ENCODE measurements around the gene CLSTN1. TPM values are rescaled to one million over a fixed set of nuclear protein-coding genes. Genes with fewer than 3 reads are reported as not detected.

CLSTN1 gene
- total RNA-seq, 1 donor from 2014 or later = 181 TPM

GRCh38 chr1:9684801-9685200, 139.0 kb downstream of the CLSTN1 start:
- no peak overlapping the region for H3K27ac Mint-ChIP-seq (ENCODE audit: unreplicated experiment)
- Histone ChIP-seq H4K20me1 (ENCODE audit: insufficient read depth, low read length) (no peaks in the 10 kb centered on the region), H3K4me3 (ENCODE audit: insufficient read depth, low read depth, low read length) (no peak overlapping the region), H3K27me3 (ENCODE audit: insufficient read depth, low read length) (no peaks in the 10 kb centered on the region), H3K79me2 (ENCODE audit: insufficient read depth, low read length) (peaks cover under 1% of the 10 kb centered on the region), H2AFZ (ENCODE audit: low read depth, low read length) (no peak overlapping the region), H3K9ac (ENCODE audit: low read length) (no peak overlapping the region), H3K36me3 (ENCODE audit: insufficient read depth, low read length) (no peaks in the 10 kb centered on the region), H3K4me2 (ENCODE audit: low read length) (no peak overlapping the region), H3K9me3 (ENCODE audit: insufficient read depth, low read depth, low read length) (no peaks in the 10 kb centered on the region), H3K27ac (ENCODE audit: low read depth, low read length) (no peak overlapping the region), H3K4me1 (ENCODE audit: insufficient read depth, low read length) (peaks cover 23% of the 10 kb centered on the region)
- no peaks in the 10 kb centered on the region for H3K27me3 Mint-ChIP-seq (ENCODE audit: low read depth, unreplicated experiment)
- no peaks in the 10 kb centered on the region for H3K36me3 Mint-ChIP-seq (ENCODE audit: low read depth, unreplicated experiment)
- H3K4me1 Mint-ChIP-seq (ENCODE audit: low read depth, unreplicated experiment) = no peaks in the 10 kb centered on the region
- no peaks in the 10 kb centered on the region for H3K9me3 Mint-ChIP-seq (ENCODE audit: unreplicated experiment)
- no peak for DNase-seq (ENCODE audit: low read depth)
- no peak for FAIRE-seq
- no peak for TF ChIP-seq CTCF (IDR thresholded peaks at IDR 0.05; ENCODE audit: insufficient read depth, low read depth, low read length)
- TF ChIP-seq EZH2 (IDR thresholded peaks at IDR 0.05; ENCODE audit: insufficient read depth, low read length) = no peak
- no peak overlapping the region for H3K4me3 Mint-ChIP-seq (ENCODE audit: unreplicated experiment)

- Histone ChIP-seq H3K27me3 (ENCODE audit: insufficient read depth, low read length) (no peaks in the 10 kb centered on the region), H3K9me3 (ENCODE audit: insufficient read depth, low read depth, low read length) (no peaks in the 10 kb centered on the region), H3K9ac (ENCODE audit: low read length) (no peak overlapping the region), H3K4me1 (ENCODE audit: insufficient read depth, low read length) (no peaks in the 10 kb centered on the region), H3K79me2 (ENCODE audit: insufficient read depth, low read length) (no peaks in the 10 kb centered on the region), H3K4me2 (ENCODE audit: low read length) (no peak overlapping the region), H3K27ac (ENCODE audit: low read depth, low read length) (no peak overlapping the region), H2AFZ (ENCODE audit: low read depth, low read length) (no peak overlapping the region), H4K20me1 (ENCODE audit: insufficient read depth, low read length) (no peaks in the 10 kb centered on the region), H3K36me3 (ENCODE audit: insufficient read depth, low read length) (no peaks in the 10 kb centered on the region), H3K4me3 (ENCODE audit: insufficient read depth, low read depth, low read length) (no peak overlapping the region)
- H3K9me3 Mint-ChIP-seq (ENCODE audit: unreplicated experiment) = no peaks in the 10 kb centered on the region
- no peaks in the 10 kb centered on the region for H3K4me1 Mint-ChIP-seq (ENCODE audit: low read depth, unreplicated experiment)
- DNase-seq (ENCODE audit: low read depth) = no peak
- no peak for FAIRE-seq
- no peaks in the 10 kb centered on the region for H3K36me3 Mint-ChIP-seq (ENCODE audit: low read depth, unreplicated experiment)
- H3K27ac Mint-ChIP-seq (ENCODE audit: unreplicated experiment) = no peak overlapping the region
- peaks cover 5% of the 10 kb centered on the region for H3K27me3 Mint-ChIP-seq (ENCODE audit: low read depth, unreplicated experiment)
- TF ChIP-seq EZH2 (IDR thresholded peaks at IDR 0.05; ENCODE audit: insufficient read depth, low read length) (no peak), CTCF (IDR thresholded peaks at IDR 0.05; ENCODE audit: insufficient read depth, low read depth, low read length) (no peak)
- no peak overlapping the region for H3K4me3 Mint-ChIP-seq (ENCODE audit: unreplicated experiment)
These were observed 142.9 kb downstream of the CLSTN1 start for GRCh38 chr1:9680828-9681227.

- FAIRE-seq (no peak), DNase-seq (ENCODE audit: low read depth) (no peak)
- Histone ChIP-seq H3K4me2 (ENCODE audit: low read length) (no peak overlapping the region), H2AFZ (ENCODE audit: low read depth, low read length) (no peak overlapping the region), H4K20me1 (ENCODE audit: insufficient read depth, low read length) (no peaks in the 10 kb centered on the region), H3K9ac (ENCODE audit: low read length) (no peak overlapping the region), H3K27ac (ENCODE audit: low read depth, low read length) (no peak overlapping the region), H3K36me3 (ENCODE audit: insufficient read depth, low read length) (no peaks in the 10 kb centered on the region), H3K27me3 (ENCODE audit: insufficient read depth, low read length) (no peaks in the 10 kb centered on the region), H3K4me1 (ENCODE audit: insufficient read depth, low read length) (no peaks in the 10 kb centered on the region), H3K4me3 (ENCODE audit: insufficient read depth, low read depth, low read length) (no peak overlapping the region), H3K79me2 (ENCODE audit: insufficient read depth, low read length) (no peaks in the 10 kb centered on the region), H3K9me3 (ENCODE audit: insufficient read depth, low read depth, low read length) (no peaks in the 10 kb centered on the region)
- TF ChIP-seq EZH2 (IDR thresholded peaks at IDR 0.05; ENCODE audit: insufficient read depth, low read length) (no peak), CTCF (IDR thresholded peaks at IDR 0.05; ENCODE audit: insufficient read depth, low read depth, low read length) (no peak)
- Mint-ChIP-seq H3K27me3 (ENCODE audit: low read depth, unreplicated experiment) (peaks cover 5% of the 10 kb centered on the region), H3K9me3 (ENCODE audit: unreplicated experiment) (no peaks in the 10 kb centered on the region), H3K4me3 (ENCODE audit: unreplicated experiment) (no peak overlapping the region), H3K27ac (ENCODE audit: unreplicated experiment) (no peak overlapping the region), H3K36me3 (ENCODE audit: low read depth, unreplicated experiment) (no peaks in the 10 kb centered on the region), H3K4me1 (ENCODE audit: low read depth, unreplicated experiment) (no peaks in the 10 kb centered on the region)
These were observed 143.7 kb downstream of the CLSTN1 start for GRCh38 chr1:9680091-9680490.

Other genes with a start within 250 kb of the CLSTN1 start
- 10.0 and 10.9 TPM in 2 replicates for gene TMEM201, start 235.1 kb downstream of the CLSTN1 start, total RNA-seq
- gene PIK3CD, start 172.2 kb downstream of the CLSTN1 start, total RNA-seq = 25.9 and 29.5 TPM in 2 replicates
- gene CTNNBIP1, start 86.3 kb upstream of the CLSTN1 start, total RNA-seq = 49.9 and 53.7 TPM in 2 replicates
- 36.5 and 38.0 TPM in 2 replicates for gene LZIC, start 119.4 kb upstream of the CLSTN1 start, total RNA-seq
- 11.0 and 11.5 TPM in 2 replicates for gene NMNAT1, start 119.5 kb upstream of the CLSTN1 start, total RNA-seq
- gene RBP7, start 173.3 kb upstream of the CLSTN1 start, total RNA-seq = 1.0 TPM in 1 of 2 replicates, not detected in the other
- 37.4 and 41.5 TPM in 2 replicates for gene UBE4B, start 209.0 kb upstream of the CLSTN1 start, total RNA-seq

Data from astrocyte (in vitro differentiated cells and primary cell).